Renal pelvis (tissue), 12 donors: ENCODE measurements around the gene ABLIM1. TPM values are rescaled to one million over a fixed set of nuclear protein-coding genes. Genes with fewer than 3 reads are reported as not detected.
"Not testable (repeated sequence)": the region's sequence is repeated elsewhere in the genome, so short reads cannot be mapped to it uniquely, and the experiment has no call there.

Experiments
- DNase-seq: peaks from one replicate; pipeline ENCODE4 v3.0.0-alpha.2; 2013
- long read RNA-seq, 16 experiments: transcript quantifications; one replicate each; lab custom pipeline, GENCODE V29; 2026
- polyA plus RNA-seq, 3 donors: library from polyadenylated mRNA; unstranded; fragments of 120-200 nt; gene quantifications; one replicate each; pipeline ENCODE4 v1.2.1, GENCODE V29; 2013; ENCODE audit not compliant: insufficient read length in 3 of 3

ABLIM1 gene
- 100 to 1,000 TPM in 2 of 3 donors, 10 to 100 TPM in 1; 82.3 to 116 (median 108) TPM for polyA plus RNA-seq
- long read RNA-seq, donor 1: 0 reads
- long read RNA-seq, donor 2: 0 reads
- long read RNA-seq, donor 3, partial matches to known transcripts: 11 of 11 reads
- long read RNA-seq, donor 3, other reads (novel, unspliced or antisense): 0 of 11 reads
- long read RNA-seq, donor 4: 0 reads
- long read RNA-seq, donor 5: 0 reads
- long read RNA-seq, donor 6, partial matches to known transcripts: 0 of 11 reads
- long read RNA-seq, donor 6, other reads (novel, unspliced or antisense): 11 of 11 reads
- long read RNA-seq, donor 7, partial matches to known transcripts: 11 of 17 reads
- long read RNA-seq, donor 7, other reads (novel, unspliced or antisense): 6 of 17 reads
- long read RNA-seq, donor 8, partial matches to known transcripts: 0 of 1 reads
- long read RNA-seq, donor 8, other reads (novel, unspliced or antisense): 0 of 1 reads
- long read RNA-seq, donor 9, partial matches to known transcripts: 73 of 74 reads
- long read RNA-seq, donor 9, other reads (novel, unspliced or antisense): 0 of 74 reads
- long read RNA-seq, donor 10, partial matches to known transcripts: 8 of 8 reads
- long read RNA-seq, donor 10, other reads (novel, unspliced or antisense): 0 of 8 reads
- long read RNA-seq, donor 11, partial matches to known transcripts: 14 of 14 reads
- long read RNA-seq, donor 11, other reads (novel, unspliced or antisense): 0 of 14 reads
- long read RNA-seq, donor 12: 0 reads
- long read RNA-seq, donor 13, partial matches to known transcripts: 16 of 16 reads
- long read RNA-seq, donor 13, other reads (novel, unspliced or antisense): 0 of 16 reads
- long read RNA-seq, donor 14: 0 reads
- long read RNA-seq, donor 15, partial matches to known transcripts: 18 of 18 reads
- long read RNA-seq, donor 15, other reads (novel, unspliced or antisense): 0 of 18 reads
- long read RNA-seq, donor 16, partial matches to known transcripts: 7 of 7 reads
- long read RNA-seq, donor 16, other reads (novel, unspliced or antisense): 0 of 7 reads

- DNase-seq: no peak
These were observed at the start of gene ABLIM1 for GRCh38 chr10:114658175-114658574. Gene ABLIM1 (minus strand): TSS chr10:114658275. CDS start chr10:114658200, 75 bp downstream.

GRCh38 chr10:114706458-114707055, 48.5 kb upstream of the ABLIM1 start:
- DNase-seq: no peak

GRCh38 chr10:114704679-114705078, 46.6 kb upstream of the ABLIM1 start:
- DNase-seq: no peak

- no peak for DNase-seq
These were observed 45.5 kb upstream of the ABLIM1 start for GRCh38 chr10:114703377-114704107.

- DNase-seq: no peak
These were observed 40.4 kb upstream of the ABLIM1 start for GRCh38 chr10:114698271-114699061.

- DNase-seq: no peak
These were observed 39.1 kb upstream of the ABLIM1 start for GRCh38 chr10:114697061-114697598.

- not testable (repeated sequence) for DNase-seq
These were observed 38.2 kb upstream of the ABLIM1 start for GRCh38 chr10:114696301-114696700.

- no peak for DNase-seq
These were observed 36.7 kb upstream of the ABLIM1 start for GRCh38 chr10:114694752-114695151.

GRCh38 chr10:114694062-114694461, 36.0 kb upstream of the ABLIM1 start:
- no peak for DNase-seq

- no peak for DNase-seq
These were observed 33.4 kb upstream of the ABLIM1 start for GRCh38 chr10:114691442-114691941.

GRCh38 chr10:114688786-114689185, 30.7 kb upstream of the ABLIM1 start:
- no peak for DNase-seq

GRCh38 chr10:114687459-114687858, 29.4 kb upstream of the ABLIM1 start:
- no peak for DNase-seq

- DNase-seq: no peak
These were observed 27.9 kb upstream of the ABLIM1 start for GRCh38 chr10:114686013-114686412.

GRCh38 chr10:114685456-114685855, 27.4 kb upstream of the ABLIM1 start:
- DNase-seq: no peak

- DNase-seq: no peak
These were observed 26.7 kb upstream of the ABLIM1 start for GRCh38 chr10:114684822-114685209.

GRCh38 chr10:114684084-114684821, 26.2 kb upstream of the ABLIM1 start:
- no peak for DNase-seq

GRCh38 chr10:114683593-114683992, 25.5 kb upstream of the ABLIM1 start:
- no peak for DNase-seq

- DNase-seq: no peak
These were observed 25.1 kb upstream of the ABLIM1 start for GRCh38 chr10:114683162-114683561.

- DNase-seq: no peak
These were observed 24.5 kb upstream of the ABLIM1 start for GRCh38 chr10:114682532-114682931.
